OCI-LY3 (cell line): ENCODE data around the gene VGLL3.

ENCODE experiments used
- H2AFZ ChIP-seq: fragments of 200-600, 300-600 bp; shearing (Covaris generic); 2 replicates; pipeline ENCODE4 v1.6.0; 2014; ENCODE audit warnings: antibody characterized with exemption, low read depth, low read length
- H3K27ac ChIP-seq: fragments of 200-600, 300-600 bp; sonication (generic); 2 replicates; pipeline ENCODE4 v1.5.1; 2014; ENCODE audit warnings: mild to moderate bottlenecking, low read length, moderate library complexity, mixed read lengths
- H3K27me3 ChIP-seq: fragments of 200-600, 300-600 bp; sonication (generic); 2 replicates; pipeline ENCODE4 v1.6.1; 2014; ENCODE audit warnings: low read depth, low read length, mixed read lengths
- H3K36me3 ChIP-seq: fragments of 200-600, 300-600 bp; sonication (generic); replicated peaks from 2 replicates; pipeline ENCODE3; 2014; ENCODE audit warnings: low read depth, low read length, mixed read lengths
- H3K4me1 ChIP-seq: fragments of 300-600, 200-600 bp; sonication (generic); 2 replicates; pipeline ENCODE4 v1.6.1; 2014; ENCODE audit warnings: low read length, mixed read lengths
- H3K4me2 ChIP-seq: fragments of 200-600, 300-600 bp; sonication (generic); 2 replicates; pipeline ENCODE4 v1.6.1; 2014; ENCODE audit warnings: low read length, mixed read lengths
- H3K4me3 ChIP-seq: fragments of 300-600, 200-600 bp; sonication (generic); 2 replicates; pipeline ENCODE4 v1.5.1; 2014; ENCODE audit warnings: antibody characterized with exemption, mild to moderate bottlenecking, low read length, moderate library complexity
- H3K79me2 ChIP-seq: fragments of 300-600, 200-600 bp; shearing (Covaris generic); 2 replicates; pipeline ENCODE4 v1.6.1; 2014; ENCODE audit warnings: mild to moderate bottlenecking, low read length, mixed read lengths
- H3K9ac ChIP-seq: fragments of 300-600, 200-600 bp; shearing (Covaris generic); 2 replicates; pipeline ENCODE4 v1.6.0; 2014; ENCODE audit warnings: mild to moderate bottlenecking, low read length, moderate library complexity
- H3K9me3 ChIP-seq: fragments of 200-600, 300-600 bp; shearing (Covaris generic); 2 replicates; pipeline ENCODE4 v1.6.1; 2014; ENCODE audit warnings: low read length, mixed read lengths; ENCODE audit not compliant: insufficient read depth
- H4K20me1 ChIP-seq: fragments of 200-600, 300-600 bp; sonication (generic); 2 replicates; pipeline ENCODE4 v1.6.1; 2016; ENCODE audit warnings: low read length, mixed read lengths; ENCODE audit not compliant: insufficient read depth
- EZH2phosphoT487 ChIP-seq: fragments of 200-600 bp; shearing (Covaris generic); IDR thresholded peaks from 2 replicates; pipeline ENCODE4 v1.6.1; 2018; ENCODE audit warnings: antibody characterized with exemption, mixed run types, low read depth
- TF ChIP-seq, protein P1 (sequence below): fragments of 200-600, 300-600 bp; sonication (generic); IDR thresholded peaks from 2 replicates; pipeline ENCODE4 v1.5.1; 2014; ENCODE audit warnings: antibody characterized with exemption, low read length, low read depth

The VGLL3 gene

GRCh38 chr3:86937306-86937791, 53.6 kb downstream of the VGLL3 start:
- no peak overlapping the region for H3K4me2 ChIP-seq
- H3K27me3 ChIP-seq, result no peaks in the 10 kb centered on the region
- H3K36me3 ChIP-seq, result no peaks in the 10 kb centered on the region
- no peak overlapping the region for H3K4me3 ChIP-seq
- no peaks in the 10 kb centered on the region for H4K20me1 ChIP-seq
- H3K27ac ChIP-seq, result no peak overlapping the region
- TF ChIP-seq, protein P1, sequence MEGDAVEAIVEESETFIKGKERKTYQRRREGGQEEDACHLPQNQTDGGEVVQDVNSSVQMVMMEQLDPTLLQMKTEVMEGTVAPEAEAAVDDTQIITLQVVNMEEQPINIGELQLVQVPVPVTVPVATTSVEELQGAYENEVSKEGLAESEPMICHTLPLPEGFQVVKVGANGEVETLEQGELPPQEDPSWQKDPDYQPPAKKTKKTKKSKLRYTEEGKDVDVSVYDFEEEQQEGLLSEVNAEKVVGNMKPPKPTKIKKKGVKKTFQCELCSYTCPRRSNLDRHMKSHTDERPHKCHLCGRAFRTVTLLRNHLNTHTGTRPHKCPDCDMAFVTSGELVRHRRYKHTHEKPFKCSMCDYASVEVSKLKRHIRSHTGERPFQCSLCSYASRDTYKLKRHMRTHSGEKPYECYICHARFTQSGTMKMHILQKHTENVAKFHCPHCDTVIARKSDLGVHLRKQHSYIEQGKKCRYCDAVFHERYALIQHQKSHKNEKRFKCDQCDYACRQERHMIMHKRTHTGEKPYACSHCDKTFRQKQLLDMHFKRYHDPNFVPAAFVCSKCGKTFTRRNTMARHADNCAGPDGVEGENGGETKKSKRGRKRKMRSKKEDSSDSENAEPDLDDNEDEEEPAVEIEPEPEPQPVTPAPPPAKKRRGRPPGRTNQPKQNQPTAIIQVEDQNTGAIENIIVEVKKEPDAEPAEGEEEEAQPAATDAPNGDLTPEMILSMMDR, result no peak
- TF ChIP-seq EZH2phosphoT487, result no peak
- H3K79me2 ChIP-seq, result no peaks in the 10 kb centered on the region
- H3K4me1 ChIP-seq, result no peaks in the 10 kb centered on the region
- H2AFZ ChIP-seq, result no peak overlapping the region
- H3K9me3 ChIP-seq, result no peaks in the 10 kb centered on the region
- H3K9ac ChIP-seq, result no peak overlapping the region

- no peak overlapping the region for H3K4me3 ChIP-seq
- no peak overlapping the region for H2AFZ ChIP-seq
- no peaks in the 10 kb centered on the region for H3K27me3 ChIP-seq
- no peak overlapping the region for H3K4me2 ChIP-seq
- no peaks in the 10 kb centered on the region for H3K36me3 ChIP-seq
- no peaks in the 10 kb centered on the region for H4K20me1 ChIP-seq
- H3K9ac ChIP-seq, result no peak overlapping the region
- no peak for TF ChIP-seq EZH2phosphoT487
- TF ChIP-seq, protein P1, result no peak
- H3K4me1 ChIP-seq, result no peaks in the 10 kb centered on the region
- no peaks in the 10 kb centered on the region for H3K9me3 ChIP-seq
- no peaks in the 10 kb centered on the region for H3K79me2 ChIP-seq
- H3K27ac ChIP-seq, result no peak overlapping the region
Observed at GRCh38 chr3:86934851-86935250, 56.1 kb downstream of the VGLL3 start.

DNA sequence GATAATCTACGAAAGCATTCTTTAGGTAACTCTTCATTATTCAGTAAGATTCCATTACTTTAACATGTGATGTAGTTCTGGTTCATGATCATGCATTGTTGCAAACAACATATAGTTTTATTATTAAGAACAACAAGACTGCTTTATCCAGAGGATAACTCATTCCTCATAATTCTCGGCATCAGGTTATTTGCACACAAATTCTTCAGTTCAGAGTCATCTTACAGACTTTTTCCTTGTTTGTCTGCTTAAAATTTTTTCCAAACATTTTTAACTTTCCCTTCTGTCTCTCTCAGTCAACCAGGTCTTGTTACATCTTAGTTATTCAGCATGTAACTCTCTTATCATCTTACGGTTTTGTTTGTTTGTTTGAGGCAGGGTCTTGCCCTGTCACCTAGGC, 60.1 kb downstream of the VGLL3 start:
- Histone ChIP-seq H3K4me1 (no peaks in the 10 kb centered on the region), H3K9me3 (no peaks in the 10 kb centered on the region), H3K4me3 (no peak overlapping the region), H3K27me3 (no peaks in the 10 kb centered on the region), H3K27ac (no peak overlapping the region), H4K20me1 (no peaks in the 10 kb centered on the region), H3K4me2 (no peak overlapping the region), H3K36me3 (no peaks in the 10 kb centered on the region), H3K9ac (no peak overlapping the region), H3K79me2 (no peaks in the 10 kb centered on the region), H2AFZ (no peak overlapping the region)
- no peak for TF ChIP-seq EZH2phosphoT487
- TF ChIP-seq, protein P1, result no peak

DNA sequence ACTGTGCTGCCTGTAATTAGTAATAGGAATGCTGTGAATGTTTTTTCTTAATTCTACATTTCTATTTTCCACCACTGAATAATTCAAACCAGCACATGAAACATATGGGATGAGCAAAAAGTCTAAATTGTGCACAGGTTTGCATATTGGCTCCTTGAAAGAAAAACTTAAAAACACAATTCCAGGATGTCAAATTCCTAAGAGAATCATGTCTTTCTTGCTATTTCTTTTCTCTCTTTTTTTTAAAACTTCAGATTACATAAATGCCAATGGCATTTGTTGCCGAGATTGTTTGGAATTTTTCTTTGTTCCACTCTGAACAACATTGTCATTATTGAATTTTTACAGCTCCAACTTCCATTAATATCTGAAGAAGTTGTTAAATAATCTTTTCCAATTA, 60.8 kb downstream of the VGLL3 start:
- Histone ChIP-seq H3K36me3 (no peaks in the 10 kb centered on the region), H3K27ac (no peak overlapping the region), H2AFZ (no peak overlapping the region), H3K4me2 (no peak overlapping the region), H3K4me1 (no peaks in the 10 kb centered on the region), H4K20me1 (no peaks in the 10 kb centered on the region), H3K9ac (no peak overlapping the region), H3K79me2 (no peaks in the 10 kb centered on the region), H3K9me3 (no peaks in the 10 kb centered on the region), H3K4me3 (no peak overlapping the region), H3K27me3 (no peaks in the 10 kb centered on the region)
- TF ChIP-seq, protein P1, result no peak
- no peak for TF ChIP-seq EZH2phosphoT487
